ENCODE results near the gene TRIM23. TPM values are rescaled to one million over a fixed set of nuclear protein-coding genes. Genes with fewer than 3 reads are reported as not detected.

TRIM23 gene
- total RNA-seq (17.3 TPM), polyA plus RNA-seq (9.2 TPM)
- long read RNA-seq, donor 1: 0 reads
- long read RNA-seq, donor 2: 0 reads
- long read RNA-seq, donor 3, full-length matches to known transcripts: 11 of 40 reads
- long read RNA-seq, donor 3, partial matches to known transcripts: 29 of 40 reads
- long read RNA-seq, donor 3, other reads (novel, unspliced or antisense): 0 of 40 reads
- long read RNA-seq, donor 4, full-length matches to known transcripts: 1 of 1 reads
- long read RNA-seq, donor 4, partial matches to known transcripts: 0 of 1 reads
- long read RNA-seq, donor 4, other reads (novel, unspliced or antisense): 0 of 1 reads
- long read RNA-seq, donor 5, full-length matches to known transcripts: 6 of 42 reads
- long read RNA-seq, donor 5, partial matches to known transcripts: 36 of 42 reads
- long read RNA-seq, donor 5, other reads (novel, unspliced or antisense): 0 of 42 reads
- long read RNA-seq, donor 6, full-length matches to known transcripts: 4 of 4 reads
- long read RNA-seq, donor 6, partial matches to known transcripts: 0 of 4 reads
- long read RNA-seq, donor 6, other reads (novel, unspliced or antisense): 0 of 4 reads
- long read RNA-seq, donor 7, full-length matches to known transcripts: 8 of 8 reads
- long read RNA-seq, donor 7, partial matches to known transcripts: 0 of 8 reads
- long read RNA-seq, donor 7, other reads (novel, unspliced or antisense): 0 of 8 reads
- long read RNA-seq, donor 8, full-length matches to known transcripts: 3 of 3 reads
- long read RNA-seq, donor 8, partial matches to known transcripts: 0 of 3 reads
- long read RNA-seq, donor 8, other reads (novel, unspliced or antisense): 0 of 3 reads
- long read RNA-seq, donor 9, full-length matches to known transcripts: 2 of 2 reads
- long read RNA-seq, donor 9, partial matches to known transcripts: 0 of 2 reads
- long read RNA-seq, donor 9, other reads (novel, unspliced or antisense): 0 of 2 reads
- long read RNA-seq, donor 10, full-length matches to known transcripts: 2 of 2 reads
- long read RNA-seq, donor 10, partial matches to known transcripts: 0 of 2 reads
- long read RNA-seq, donor 10, other reads (novel, unspliced or antisense): 0 of 2 reads

DNA sequence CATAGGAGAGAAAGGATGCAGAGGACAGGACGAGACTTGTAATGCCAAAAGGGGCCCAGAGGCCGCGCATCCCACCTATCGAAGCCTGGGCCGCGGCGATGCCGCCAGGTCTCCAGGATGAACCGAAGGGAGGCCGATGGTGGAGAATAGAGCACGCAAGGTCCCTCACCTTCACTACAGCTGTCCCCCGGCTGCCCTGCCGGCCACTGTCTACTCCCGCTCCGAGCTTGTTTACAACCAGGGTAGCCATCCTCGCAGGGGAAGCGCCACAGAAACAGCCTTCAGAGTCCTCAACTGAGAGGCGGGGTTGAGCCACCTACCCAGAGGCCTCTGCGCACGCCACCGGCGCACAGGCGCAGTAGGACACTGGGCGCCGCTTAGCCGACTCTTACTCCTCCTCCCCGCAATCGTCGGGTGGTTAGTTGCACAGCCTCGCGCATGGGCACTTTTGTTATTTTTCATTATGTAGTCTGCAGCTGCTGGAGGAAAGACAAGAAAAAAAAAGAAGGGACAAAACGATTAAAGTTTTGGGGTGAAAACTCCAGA lies at the start of gene TRIM23:
Gene TRIM23, minus strand, starts transcription at position 309 of the 546 bp plus-strand sequence. Its CDS starts 59 bp downstream, at position 250.
- Histone ChIP-seq H3K4me1 (ENCODE audit: control insufficient read depth in 2 of 2, insufficient read depth in 2 of 2, low read length in 2 of 2) (peaks cover 2 to 4% of the 10 kb centered on the region in 2 donors), H3K36me3 (ENCODE audit: control insufficient read depth in 2 of 2, insufficient read depth in 2 of 2, low read length in 1 of 2) (peaks cover 0 to under 1% of the 10 kb centered on the region in 2 donors), H3K9me3 (ENCODE audit: control insufficient read depth in 2 of 2, insufficient read depth in 1 of 2, low read length in 1 of 2) (no peaks in the 10 kb centered on the region), H3K27ac (ENCODE audit: low read depth in 1 of 2, low read length in 1 of 2) (peak within 1 kb of the TSS; percentile 92 to 96), H3K4me3 (ENCODE audit: low read length in 2 of 2) (peak within 1 kb of the TSS; percentile 77 to 84), H3K27me3 (ENCODE audit: control insufficient read depth in 2 of 2, insufficient read depth in 1 of 2, low read length in 1 of 2) (no peaks in the 10 kb centered on the region)
- peak; percentile 88 to 98 (median 93) for DNase-seq (ENCODE audit: low read depth in 6 of 9, low spot score in 9 of 9)
- WGBS: under 1% methylated on average over 32 of the region's 32 CpGs

- WGBS: 100% methylated on average over 1 of the region's 1 CpG
- no peaks in the 10 kb centered on the region for H3K9me3 ChIP-seq (ENCODE audit: control insufficient read depth in 2 of 2, insufficient read depth in 1 of 2, low read length in 1 of 2)
- no peak overlapping the region for H3K27ac ChIP-seq (ENCODE audit: low read depth in 1 of 2, low read length in 1 of 2)
- no peaks in the 10 kb centered on the region for H3K27me3 ChIP-seq (ENCODE audit: control insufficient read depth in 2 of 2, insufficient read depth in 1 of 2, low read length in 1 of 2)
- no peaks in the 10 kb centered on the region for H3K4me1 ChIP-seq (ENCODE audit: control insufficient read depth in 2 of 2, insufficient read depth in 2 of 2, low read length in 2 of 2)
- no peak overlapping the region for H3K4me3 ChIP-seq (ENCODE audit: low read length in 2 of 2)
- peaks cover 3 to 10% of the 10 kb centered on the region in 2 donors for H3K36me3 ChIP-seq (ENCODE audit: control insufficient read depth in 2 of 2, insufficient read depth in 2 of 2, low read length in 1 of 2)
- no peak for DNase-seq (ENCODE audit: low read depth in 6 of 9, low spot score in 9 of 9)
Measured at GRCh38 chr5:65672796-65673195, 48.7 kb upstream of the TRIM23 start.

GRCh38 chr5:65668696-65669095 lies 44.6 kb upstream of the TRIM23 start:
- no peak overlapping the region for H3K27ac ChIP-seq (ENCODE audit: low read depth in 1 of 2, low read length in 1 of 2)
- 86% methylated on average over 7 of the region's 7 CpGs for WGBS
- peaks cover 4 to 13% of the 10 kb centered on the region in 2 donors for H3K36me3 ChIP-seq (ENCODE audit: control insufficient read depth in 2 of 2, insufficient read depth in 2 of 2, low read length in 1 of 2)
- no peaks in the 10 kb centered on the region for H3K27me3 ChIP-seq (ENCODE audit: control insufficient read depth in 2 of 2, insufficient read depth in 1 of 2, low read length in 1 of 2)
- no peaks in the 10 kb centered on the region for H3K4me1 ChIP-seq (ENCODE audit: control insufficient read depth in 2 of 2, insufficient read depth in 2 of 2, low read length in 2 of 2)
- no peak overlapping the region for H3K4me3 ChIP-seq (ENCODE audit: low read length in 2 of 2)
- no peaks in the 10 kb centered on the region for H3K9me3 ChIP-seq (ENCODE audit: control insufficient read depth in 2 of 2, insufficient read depth in 1 of 2, low read length in 1 of 2)
- no peak for DNase-seq (ENCODE audit: low read depth in 6 of 9, low spot score in 9 of 9)

GRCh38 chr5:65663804-65664521 lies 39.8 kb upstream of the TRIM23 start:
- Histone ChIP-seq H3K36me3 (ENCODE audit: control insufficient read depth in 2 of 2, insufficient read depth in 2 of 2, low read length in 1 of 2) (peaks cover 0 to 24% of the 10 kb centered on the region in 2 donors), H3K4me3 (ENCODE audit: low read length in 2 of 2) (no peak overlapping the region), H3K9me3 (ENCODE audit: control insufficient read depth in 2 of 2, insufficient read depth in 1 of 2, low read length in 1 of 2) (no peaks in the 10 kb centered on the region), H3K27ac (ENCODE audit: low read depth in 1 of 2, low read length in 1 of 2) (no peak overlapping the region), H3K4me1 (ENCODE audit: control insufficient read depth in 2 of 2, insufficient read depth in 2 of 2, low read length in 2 of 2) (no peaks in the 10 kb centered on the region), H3K27me3 (ENCODE audit: control insufficient read depth in 2 of 2, insufficient read depth in 1 of 2, low read length in 1 of 2) (no peaks in the 10 kb centered on the region)
- WGBS: 98% methylated on average over 1 of the region's 1 CpG
- no peak for DNase-seq (ENCODE audit: low read depth in 6 of 9, low spot score in 9 of 9)

GRCh38 chr5:65654713-65655112 lies 30.6 kb upstream of the TRIM23 start:
- Histone ChIP-seq H3K4me1 (ENCODE audit: control insufficient read depth in 2 of 2, insufficient read depth in 2 of 2, low read length in 2 of 2) (no peaks in the 10 kb centered on the region), H3K4me3 (ENCODE audit: low read length in 2 of 2) (no peak overlapping the region), H3K36me3 (ENCODE audit: control insufficient read depth in 2 of 2, insufficient read depth in 2 of 2, low read length in 1 of 2) (peaks cover 3 to 18% of the 10 kb centered on the region in 2 donors), H3K27ac (ENCODE audit: low read depth in 1 of 2, low read length in 1 of 2) (no peak overlapping the region), H3K9me3 (ENCODE audit: control insufficient read depth in 2 of 2, insufficient read depth in 1 of 2, low read length in 1 of 2) (no peaks in the 10 kb centered on the region), H3K27me3 (ENCODE audit: control insufficient read depth in 2 of 2, insufficient read depth in 1 of 2, low read length in 1 of 2) (no peaks in the 10 kb centered on the region)
- 99% methylated on average over 2 of the region's 2 CpGs for WGBS
- DNase-seq (ENCODE audit: low read depth in 6 of 9, low spot score in 9 of 9): no peak

- Histone ChIP-seq H3K36me3 (ENCODE audit: control insufficient read depth in 2 of 2, insufficient read depth in 2 of 2, low read length in 1 of 2) (peaks cover 0 to 12% of the 10 kb centered on the region in 2 donors), H3K27ac (ENCODE audit: low read depth in 1 of 2, low read length in 1 of 2) (no peak overlapping the region)
- 89% methylated on average over 5 of the region's 5 CpGs for WGBS
Measured at GRCh38 chr5:65651144-65651543, 27.0 kb upstream of the TRIM23 start.

GRCh38 chr5:65647941-65648340 lies 23.8 kb upstream of the TRIM23 start:
- Histone ChIP-seq H3K9me3 (ENCODE audit: control insufficient read depth in 2 of 2, insufficient read depth in 1 of 2, low read length in 1 of 2) (no peaks in the 10 kb centered on the region), H3K27me3 (ENCODE audit: control insufficient read depth in 2 of 2, insufficient read depth in 1 of 2, low read length in 1 of 2) (no peaks in the 10 kb centered on the region), H3K27ac (ENCODE audit: low read depth in 1 of 2, low read length in 1 of 2) (no peak overlapping the region), H3K36me3 (ENCODE audit: control insufficient read depth in 2 of 2, insufficient read depth in 2 of 2, low read length in 1 of 2) (peaks cover 0 to 7% of the 10 kb centered on the region in 2 donors), H3K4me1 (ENCODE audit: control insufficient read depth in 2 of 2, insufficient read depth in 2 of 2, low read length in 2 of 2) (no peaks in the 10 kb centered on the region), H3K4me3 (ENCODE audit: low read length in 2 of 2) (no peak overlapping the region)
- no peak for DNase-seq (ENCODE audit: low read depth in 6 of 9, low spot score in 9 of 9)

More at GRCh38 chr5:65651144-65651543, 27.0 kb upstream of the TRIM23 start:
- DNase-seq (ENCODE audit: low read depth in 6 of 9, low spot score in 9 of 9): no peak
- H3K9me3 ChIP-seq (ENCODE audit: control insufficient read depth in 2 of 2, insufficient read depth in 1 of 2, low read length in 1 of 2): no peaks in the 10 kb centered on the region
- H3K4me1 ChIP-seq (ENCODE audit: control insufficient read depth in 2 of 2, insufficient read depth in 2 of 2, low read length in 2 of 2): no peaks in the 10 kb centered on the region
- no peak overlapping the region for H3K4me3 ChIP-seq (ENCODE audit: low read length in 2 of 2)
- H3K27me3 ChIP-seq (ENCODE audit: control insufficient read depth in 2 of 2, insufficient read depth in 1 of 2, low read length in 1 of 2): no peaks in the 10 kb centered on the region

DNA sequence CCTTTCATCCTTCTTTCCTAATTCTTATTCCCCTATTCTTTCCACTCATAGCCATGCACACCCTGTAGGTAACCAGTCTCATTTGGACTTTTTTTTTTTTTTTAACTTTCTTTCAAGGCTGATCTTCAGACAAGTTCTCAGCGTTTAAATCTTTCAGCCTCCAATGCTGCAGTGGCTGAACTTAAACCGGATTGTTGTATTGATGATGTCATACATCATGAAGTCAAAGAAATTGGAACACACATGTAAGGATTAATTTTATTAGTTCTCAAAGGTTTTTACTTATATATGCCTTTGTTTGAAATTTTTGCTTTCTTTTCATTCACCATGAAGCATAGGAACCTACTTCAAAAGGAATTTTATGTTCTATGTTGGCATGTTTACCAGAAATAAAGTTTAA lies 22.8 kb upstream of the TRIM23 start:
- Histone ChIP-seq H3K27me3 (ENCODE audit: control insufficient read depth in 2 of 2, insufficient read depth in 1 of 2, low read length in 1 of 2) (no peaks in the 10 kb centered on the region), H3K9me3 (ENCODE audit: control insufficient read depth in 2 of 2, insufficient read depth in 1 of 2, low read length in 1 of 2) (no peaks in the 10 kb centered on the region), H3K36me3 (ENCODE audit: control insufficient read depth in 2 of 2, insufficient read depth in 2 of 2, low read length in 1 of 2) (peaks cover 0 to 5% of the 10 kb centered on the region in 2 donors), H3K4me1 (ENCODE audit: control insufficient read depth in 2 of 2, insufficient read depth in 2 of 2, low read length in 2 of 2) (no peaks in the 10 kb centered on the region), H3K4me3 (ENCODE audit: low read length in 2 of 2) (no peak overlapping the region), H3K27ac (ENCODE audit: low read depth in 1 of 2, low read length in 1 of 2) (no peak overlapping the region)
- WGBS: 97% methylated on average over 2 of the region's 2 CpGs
- no peak for DNase-seq (ENCODE audit: low read depth in 6 of 9, low spot score in 9 of 9)
